ENCODE results near the gene NKX2-8.
"Not testable (repeated sequence)": the region's sequence is repeated elsewhere in the genome, so short reads cannot be mapped to it uniquely, and the experiment has no call there.

Gene NKX2-8

GRCh38 chr14:36580141-36580855 lies 2.1 kb downstream of the NKX2-8 start:
- DNase-seq (ENCODE audit: low spot score): no peak

GRCh38 chr14:36579573-36580140 lies 2.8 kb downstream of the NKX2-8 start:
- DNase-seq (ENCODE audit: low spot score): no peak

GRCh38 chr14:36579001-36579555 lies 3.3 kb downstream of the NKX2-8 start:
- no peak for DNase-seq (ENCODE audit: low spot score)

GRCh38 chr14:36570065-36570464 lies 12.3 kb downstream of the NKX2-8 start:
- no peak for DNase-seq (ENCODE audit: low spot score)

- DNase-seq (ENCODE audit: low spot score): peak; percentile 24
These were observed 25.5 kb downstream of the NKX2-8 start for GRCh38 chr14:36556811-36557433.

- no peak for DNase-seq (ENCODE audit: low spot score)
These were observed 26.2 kb downstream of the NKX2-8 start for GRCh38 chr14:36555998-36556743.

- DNase-seq (ENCODE audit: low spot score): no peak
These were observed 28.7 kb downstream of the NKX2-8 start for GRCh38 chr14:36553656-36554260.

GRCh38 chr14:36550899-36551298 lies 31.5 kb downstream of the NKX2-8 start:
- DNase-seq (ENCODE audit: low spot score): no peak

GRCh38 chr14:36544280-36544679 lies 38.1 kb downstream of the NKX2-8 start:
- DNase-seq (ENCODE audit: low spot score): not testable (repeated sequence)

GRCh38 chr14:36538051-36538450 lies 44.4 kb downstream of the NKX2-8 start:
- DNase-seq (ENCODE audit: low spot score): no peak

Measured in CD4-positive, alpha-beta T cell treated with Interleukin-2 at 100 ng/mL for 4 hours (primary cell).